NCI-H2081 (cell line): ENCODE measurements around the gene CAPN8.
"Not testable (repeated sequence)": the region's sequence is repeated elsewhere in the genome, so short reads cannot be mapped to it uniquely, and the experiment has no call there.

Experiments
- DNase-seq, 2 experiments: peaks; one replicate each; lab custom pipeline; 2025; lab: John Stamatoyannopoulos, UW

Gene CAPN8

DNA sequence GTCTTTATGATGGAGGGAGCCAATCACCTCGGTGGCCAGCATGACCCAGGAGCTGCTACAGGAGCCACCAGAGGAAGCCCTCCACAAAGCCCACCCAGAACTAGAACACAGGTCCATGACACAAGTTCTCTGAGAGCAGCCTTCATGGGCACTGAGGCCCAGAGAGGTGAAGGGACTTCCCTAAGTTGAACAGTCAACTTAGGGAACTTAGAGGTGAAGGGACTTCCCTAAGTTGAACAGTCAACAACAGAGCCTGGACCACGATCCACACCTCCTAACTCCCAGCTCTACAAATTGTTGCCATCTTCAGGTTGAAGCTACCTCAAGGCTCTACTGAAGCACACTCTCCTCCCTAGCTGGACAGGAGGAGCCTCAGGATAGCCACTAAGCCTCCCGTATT lies 139.5 kb downstream of the CAPN8 start:
- DNase-seq, result no peak

DNA sequence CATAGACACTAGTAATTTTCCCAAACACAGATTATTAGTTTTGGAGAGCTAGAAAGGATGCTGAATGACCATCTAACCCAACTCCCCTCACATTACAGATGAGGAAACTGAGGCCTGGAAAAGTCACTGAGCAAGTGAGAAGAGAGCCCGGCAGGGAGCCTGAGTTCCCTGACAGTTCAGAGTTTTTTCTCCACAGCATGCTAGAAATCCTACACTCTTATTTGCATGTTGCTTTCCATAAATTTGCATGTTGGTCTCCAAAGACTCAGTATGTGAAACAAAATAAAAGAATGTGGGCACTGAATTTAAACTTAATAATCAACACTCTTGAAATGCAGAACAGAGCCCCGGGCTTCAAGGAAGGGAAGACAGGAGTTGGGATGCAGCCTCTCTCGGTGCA lies 140.0 kb downstream of the CAPN8 start:
- no peak for DNase-seq

DNA sequence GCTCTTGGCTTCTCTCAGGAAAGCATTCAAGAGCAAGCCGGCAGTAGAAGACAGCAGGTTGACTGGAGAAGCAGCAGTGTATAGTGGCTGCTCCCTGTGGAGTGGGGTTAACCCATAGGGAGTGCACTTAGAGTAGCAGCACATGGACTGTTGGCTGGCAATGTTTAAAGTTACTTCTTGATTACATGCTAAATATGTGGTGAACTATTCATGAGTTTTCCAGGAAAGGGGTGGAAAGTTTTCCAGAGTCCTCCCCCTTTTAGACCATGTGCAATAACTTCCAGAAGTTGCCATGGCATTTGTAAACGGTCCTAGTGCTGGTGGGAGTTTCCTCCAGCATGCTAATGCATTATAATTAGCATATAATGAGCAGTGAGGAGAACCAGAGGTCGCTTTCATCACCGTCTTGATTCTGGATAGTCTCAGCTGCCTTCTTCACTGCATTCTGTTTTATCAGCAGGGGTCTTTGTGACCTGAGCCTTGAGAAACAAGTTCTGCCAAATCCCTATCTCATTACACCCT lies 140.5 kb downstream of the CAPN8 start:
- DNase-seq, result no peak

DNA sequence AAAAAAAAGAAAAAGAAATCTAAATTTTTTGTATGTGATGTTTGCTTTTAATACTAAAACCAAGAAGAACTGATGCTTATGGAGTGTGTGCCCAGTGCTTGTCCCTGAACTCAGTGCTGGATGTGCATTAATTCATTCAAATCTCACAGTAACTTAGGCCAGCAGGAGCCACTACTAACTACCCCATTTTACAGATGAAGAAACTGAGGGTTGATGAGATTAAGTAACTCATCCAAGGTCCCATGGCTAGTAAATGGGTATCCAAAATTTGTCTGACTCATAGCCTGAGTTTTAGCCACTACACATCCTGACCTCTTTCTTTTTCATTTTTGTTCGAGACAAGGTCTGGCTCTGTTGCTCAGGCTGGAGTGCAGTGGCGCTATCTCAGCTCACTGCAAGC lies 144.4 kb downstream of the CAPN8 start:
- DNase-seq, result no peak

DNA sequence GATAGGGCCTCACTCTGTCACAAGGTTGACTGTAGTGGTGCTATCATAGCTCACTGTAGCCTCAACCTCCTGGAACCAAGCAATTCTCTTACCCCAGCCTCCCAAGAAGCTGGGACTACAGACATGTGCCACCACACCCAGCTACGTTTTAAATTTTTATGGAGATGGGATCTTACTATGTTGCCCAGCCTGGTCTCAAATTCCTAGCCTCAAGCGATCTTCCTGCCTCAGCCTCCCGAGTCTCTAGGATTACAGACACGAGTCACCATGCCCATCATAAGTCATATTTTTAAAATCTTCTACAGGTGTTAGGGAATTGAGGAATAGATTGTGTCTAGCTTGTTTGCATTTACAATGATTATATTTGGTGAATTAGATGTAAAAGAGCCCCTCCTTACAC lies 145.3 kb downstream of the CAPN8 start:
- no peak for DNase-seq

DNA sequence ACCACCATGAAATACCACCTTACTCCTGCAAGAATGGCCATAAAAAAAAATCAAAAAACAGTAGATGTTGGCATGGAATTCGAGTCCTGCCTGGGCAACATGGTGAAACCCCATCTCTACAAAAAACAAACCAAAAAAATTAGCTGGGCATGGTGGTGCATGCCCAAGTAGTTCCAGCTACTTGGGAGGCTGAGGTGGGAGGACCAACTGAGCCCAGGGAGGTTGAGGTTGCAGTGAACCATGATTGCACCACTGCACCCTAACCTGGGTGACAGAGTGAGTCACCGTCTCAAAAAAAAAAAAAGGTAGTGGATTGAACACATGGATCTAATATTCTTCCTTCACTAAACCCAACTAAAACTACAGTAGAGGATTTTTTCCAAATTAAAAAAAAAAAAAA lies 146.4 kb downstream of the CAPN8 start:
- no peak for DNase-seq

DNA sequence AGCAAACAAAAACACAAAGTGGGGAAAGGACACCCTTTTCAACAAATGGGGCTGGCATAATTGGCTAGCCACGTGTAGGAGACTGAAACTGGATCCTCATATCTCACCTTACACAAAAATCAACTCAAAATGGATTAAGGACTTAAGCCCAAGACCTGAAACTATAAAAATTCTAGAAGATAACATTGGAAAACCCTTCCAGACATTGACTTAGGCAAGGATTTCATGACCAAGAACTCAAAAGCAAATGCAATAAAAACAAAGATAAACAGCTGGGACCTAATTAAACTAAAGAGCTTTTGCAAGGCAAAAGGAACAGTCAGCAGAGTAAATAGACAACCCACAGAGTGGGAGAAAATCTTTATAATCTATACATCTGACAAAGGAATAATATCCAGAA lies 146.9 kb downstream of the CAPN8 start:
- not testable (repeated sequence) for DNase-seq

DNA sequence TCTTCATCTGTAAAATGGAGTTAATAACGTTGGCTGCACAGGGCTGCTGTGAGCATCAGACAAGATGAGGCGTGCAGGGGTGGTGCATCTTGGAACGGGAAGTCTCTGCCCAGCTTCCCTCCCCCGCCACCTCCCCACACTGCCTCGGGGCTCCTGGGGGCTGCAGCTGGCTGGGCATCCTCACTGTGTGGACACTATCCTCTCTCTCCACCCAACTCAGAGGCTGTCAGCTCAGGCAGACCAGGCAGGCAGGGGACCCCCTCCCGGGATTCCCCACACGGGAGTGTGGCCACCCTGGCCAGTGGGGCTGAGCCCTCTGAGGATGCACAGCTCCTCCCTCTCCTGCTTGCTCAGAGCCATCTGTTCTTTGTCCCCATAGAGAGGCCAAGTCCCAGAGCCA lies 149.6 kb downstream of the CAPN8 start:
- no peak for DNase-seq

DNA sequence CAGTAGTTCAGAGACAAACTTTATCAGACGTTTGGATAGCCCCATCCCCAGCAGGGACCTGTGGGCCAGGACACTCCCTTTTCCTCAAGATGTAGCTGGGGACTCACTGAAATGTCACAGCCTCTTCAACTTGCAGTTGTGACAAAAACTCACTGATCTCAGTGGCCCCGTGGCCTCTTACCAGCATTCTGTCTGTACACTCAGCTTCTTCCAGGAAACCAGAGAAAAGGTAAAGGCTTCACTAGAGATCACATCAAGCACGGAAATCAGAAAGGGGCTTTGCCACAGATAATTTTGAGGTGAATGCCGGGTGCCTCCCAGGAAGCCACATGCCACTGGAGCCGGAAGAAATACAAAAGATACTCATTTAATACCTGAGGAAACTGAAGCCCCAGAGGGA lies 150.1 kb downstream of the CAPN8 start:
- DNase-seq, result no peak

DNA sequence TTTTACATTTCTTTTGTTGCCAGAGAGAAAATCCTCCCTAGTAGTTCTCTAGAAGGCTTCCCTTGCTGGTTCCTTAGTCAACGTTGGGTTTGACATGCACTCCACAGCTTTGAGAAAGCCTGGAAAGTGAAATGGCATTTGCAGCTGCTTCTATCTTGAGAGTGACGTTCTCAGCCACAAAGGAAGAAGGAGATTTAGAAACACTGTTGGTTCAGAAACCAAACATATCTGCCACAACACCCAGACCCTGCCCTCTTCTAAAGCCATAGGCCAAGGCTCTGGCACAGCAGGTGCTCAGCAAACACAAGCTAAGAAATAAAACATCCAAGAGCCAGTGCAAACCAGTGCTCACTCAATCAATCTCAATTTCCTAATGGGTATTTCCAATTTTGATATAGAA lies 150.9 kb downstream of the CAPN8 start:
- no peak for DNase-seq

DNA sequence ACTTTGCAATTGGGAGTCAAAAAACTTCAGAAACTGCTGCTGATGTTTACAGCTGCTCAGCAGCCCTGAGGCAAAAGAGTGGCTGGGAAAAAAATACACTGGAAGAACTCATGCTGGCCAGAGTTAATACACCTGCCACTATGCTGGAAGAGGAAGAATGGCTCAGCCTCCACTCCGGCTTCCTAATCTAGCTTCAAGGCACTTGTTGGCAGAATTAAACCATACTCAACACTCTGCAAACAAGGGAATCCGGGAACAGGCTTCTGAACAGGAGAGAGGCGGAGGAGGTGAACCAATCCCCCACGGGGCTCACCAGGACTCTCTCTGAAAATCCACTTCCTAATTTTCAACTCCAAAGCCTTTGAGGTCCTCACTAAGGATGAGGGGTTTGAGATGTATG lies 152.2 kb downstream of the CAPN8 start:
- DNase-seq, result peak; percentile 14 to 74

DNA sequence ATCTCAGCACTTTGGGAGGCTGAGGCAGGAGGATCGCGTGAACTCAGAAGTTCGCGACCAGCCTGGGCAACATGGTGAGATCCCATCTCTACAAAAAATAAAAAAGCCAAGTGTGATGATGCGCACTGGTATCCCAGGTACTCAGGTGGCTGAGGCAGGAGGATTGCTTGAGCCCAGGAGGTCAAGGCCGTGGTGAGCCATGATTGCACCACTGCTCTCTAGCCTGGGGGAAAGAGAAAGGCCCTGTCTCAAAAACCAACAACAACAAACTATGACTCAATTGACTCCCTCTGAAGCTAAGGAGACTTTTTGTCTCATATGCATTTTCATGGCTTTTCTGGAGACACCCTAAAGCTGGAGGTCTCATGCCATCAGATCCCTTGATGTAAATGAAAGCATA lies 153.4 kb downstream of the CAPN8 start:
- no peak for DNase-seq

DNA sequence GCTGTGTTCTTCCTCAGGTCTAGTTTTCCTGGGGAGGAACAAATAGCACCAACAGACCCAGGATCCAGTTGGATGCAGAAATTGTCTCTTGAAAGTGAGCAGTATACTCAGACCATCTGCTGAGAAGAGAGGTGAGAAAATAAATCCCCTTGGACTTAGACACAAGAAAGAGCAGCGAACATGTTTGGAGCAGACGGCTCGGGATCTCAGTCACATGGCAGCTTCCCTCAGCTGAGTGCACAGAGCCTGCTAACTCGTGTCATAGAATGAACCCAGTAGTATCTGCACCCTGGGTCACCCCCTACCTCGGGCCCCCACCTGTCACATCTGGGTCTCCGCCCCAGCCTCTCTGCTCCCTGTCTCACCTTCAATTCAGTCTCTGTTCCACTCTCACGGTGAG lies 156.7 kb downstream of the CAPN8 start:
- DNase-seq, result no peak

DNA sequence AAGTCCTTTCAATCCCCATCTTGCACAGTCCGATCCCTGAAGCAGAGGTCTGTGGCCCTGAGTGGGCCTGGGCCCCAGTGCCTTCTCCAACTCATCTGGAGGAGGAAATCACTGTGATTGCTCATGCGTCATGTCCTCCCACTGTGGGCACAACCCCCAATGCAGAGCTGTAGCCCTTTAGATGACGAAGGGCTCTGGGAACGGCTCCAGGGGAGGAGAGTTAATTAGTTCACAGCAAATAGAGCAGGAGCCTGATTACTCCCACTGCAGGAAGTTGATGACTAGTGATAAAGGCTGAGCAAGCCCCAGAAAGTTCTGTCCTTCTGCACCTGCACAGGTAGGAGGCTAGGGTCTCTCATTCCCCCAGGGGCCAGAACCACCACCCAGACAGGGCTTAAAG lies 160.8 kb downstream of the CAPN8 start:
- DNase-seq, result peak; percentile 84 to 95

DNA sequence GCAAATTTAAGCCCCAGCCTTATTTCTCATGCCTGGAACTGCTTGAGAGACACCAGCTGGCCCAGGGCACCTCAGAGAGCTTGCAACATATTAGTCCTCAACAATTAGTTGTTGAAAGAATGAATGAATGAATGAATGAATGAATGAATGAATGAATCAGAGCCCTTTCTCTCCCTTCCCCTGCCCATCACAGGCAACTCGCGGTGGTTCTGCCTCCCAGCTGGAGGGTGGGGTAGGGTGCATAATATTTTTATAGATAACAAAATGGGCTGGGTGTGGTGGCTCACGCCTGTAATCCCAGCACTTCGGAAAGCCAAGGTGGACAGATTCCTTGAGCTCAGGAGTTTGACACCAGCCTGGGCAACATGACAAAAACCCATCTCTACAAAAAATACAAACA lies 162.2 kb downstream of the CAPN8 start:
- DNase-seq, result no peak

DNA sequence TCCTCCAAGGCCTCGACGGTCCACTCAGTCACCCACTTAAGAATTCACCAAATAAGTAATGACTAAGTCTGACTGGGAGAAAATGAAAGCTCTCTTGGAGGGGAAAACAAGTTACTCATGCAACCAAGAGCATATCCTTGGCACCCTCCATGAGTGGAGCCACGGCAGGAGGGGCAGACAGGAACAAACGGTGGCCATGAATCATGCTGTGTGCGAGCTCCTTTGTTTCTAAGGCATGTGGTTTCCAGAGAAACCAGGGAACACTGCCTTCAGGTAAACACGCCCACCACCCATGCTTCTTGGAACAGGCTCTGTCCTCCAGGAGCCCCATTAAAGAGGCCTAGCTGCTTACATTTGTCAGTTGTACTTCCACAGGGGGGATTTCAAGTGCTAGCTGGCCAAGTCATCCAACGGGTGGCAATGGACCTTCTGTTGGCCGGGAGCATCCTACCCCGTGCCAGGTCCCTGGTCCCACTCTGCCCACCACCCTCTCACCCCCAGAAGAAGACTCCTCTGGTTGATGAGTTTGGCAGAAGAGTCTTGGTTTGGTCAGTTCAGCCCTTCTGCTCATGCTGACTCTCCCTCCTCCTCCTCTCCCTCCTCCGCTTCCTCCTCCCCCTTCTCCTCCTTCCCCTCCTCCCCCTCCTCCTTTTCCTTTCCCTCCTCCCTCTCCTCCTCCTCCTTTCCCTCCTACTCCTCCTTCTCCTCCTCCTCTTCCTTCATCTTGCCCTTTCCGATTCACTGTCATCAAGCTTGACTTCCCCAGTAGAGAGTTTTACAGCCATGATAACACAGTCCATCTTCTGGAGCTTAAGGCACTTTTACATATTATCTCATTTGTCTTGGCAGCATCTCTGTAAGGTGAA lies 164.7 kb downstream of the CAPN8 start:
- DNase-seq, result peak; percentile 17 to 48

DNA sequence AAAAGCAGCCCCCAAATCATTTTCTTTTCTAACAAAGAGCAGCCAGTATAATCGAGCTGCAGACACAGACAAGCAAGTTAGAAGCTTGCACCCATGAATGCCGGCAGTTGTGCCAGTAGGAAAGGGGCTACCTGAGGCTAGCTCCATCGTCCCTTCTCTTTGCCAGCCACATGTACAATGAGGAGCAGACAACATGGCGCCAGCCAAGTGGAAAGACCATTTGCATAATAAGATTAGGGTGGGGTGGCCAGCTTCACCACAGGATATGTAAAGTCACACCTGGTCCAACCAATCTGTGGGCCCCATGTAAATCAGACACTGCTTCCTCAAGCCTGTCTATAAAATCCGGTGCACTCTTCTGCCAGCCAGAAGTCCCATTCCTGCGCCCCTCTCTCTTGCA lies 168.6 kb downstream of the CAPN8 start:
- DNase-seq, result no peak

DNA sequence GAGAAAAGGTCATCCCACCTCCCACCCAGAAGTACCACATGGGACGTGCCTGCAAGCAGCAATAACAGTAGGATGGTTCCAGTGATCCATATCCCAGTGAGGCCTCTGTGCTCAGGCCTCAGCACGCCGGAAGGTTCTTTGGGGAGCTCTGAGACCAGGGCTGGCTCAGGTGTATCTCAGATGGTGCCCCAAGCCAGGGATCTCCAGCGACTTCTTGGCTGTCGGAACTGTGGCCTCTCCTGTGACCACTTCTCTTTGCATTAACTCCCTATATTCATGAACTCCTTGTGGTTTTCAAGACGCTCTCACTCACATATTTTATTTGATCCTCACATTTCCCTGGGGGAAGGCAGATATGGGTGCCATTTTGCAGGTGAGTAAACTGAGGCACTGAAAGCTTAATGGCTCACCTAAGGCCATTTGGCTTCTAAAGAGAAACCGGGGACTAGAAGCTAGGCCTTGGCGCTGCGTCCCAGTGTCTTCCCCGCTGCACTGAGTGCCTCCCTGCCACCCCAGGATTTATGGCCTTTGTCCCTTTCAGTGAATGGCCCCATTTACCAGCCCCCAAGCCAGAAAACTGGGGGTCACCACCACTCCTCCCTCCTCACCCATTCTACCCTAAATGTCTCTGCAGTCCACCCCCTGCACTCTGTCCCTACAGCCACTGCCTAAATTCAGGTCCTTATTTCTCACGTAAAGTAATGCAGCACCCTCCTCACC lies 170.4 kb downstream of the CAPN8 start:
- no peak for DNase-seq

DNA sequence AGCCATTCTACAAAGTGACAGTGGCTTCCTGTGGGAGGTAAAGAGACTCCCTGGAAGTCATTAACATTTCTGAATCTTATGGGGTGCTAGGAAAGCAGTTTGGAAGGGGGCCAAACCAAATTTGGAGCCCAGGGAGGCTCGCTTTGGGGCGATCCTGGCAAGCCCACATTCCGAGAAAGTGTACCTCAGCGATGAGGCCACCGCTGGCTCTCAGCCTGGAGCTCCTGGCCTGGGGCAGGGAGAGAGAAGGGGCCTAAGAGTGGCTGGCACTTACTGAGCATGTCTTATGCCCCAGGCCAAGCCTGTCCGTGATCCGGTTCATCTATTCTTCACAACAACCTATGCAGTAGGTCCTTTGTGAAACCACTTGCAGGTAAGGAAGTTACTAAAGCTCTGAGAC lies 173.5 kb downstream of the CAPN8 start:
- no peak for DNase-seq
